ACC112 (cell line): ENCODE results near the gene MYO18A.
A peak's percentile ranks its signal among the peaks of the same experiment; 100 is the strongest.

Experiments used
- H2AFZ ChIP-seq: fragments of 200-600 bp; sonication (generic); one replicate; pipeline ENCODE4 v1.6.0; 2017; ENCODE audit warnings: antibody characterized with exemption, low read length; ENCODE audit not compliant: unreplicated experiment
- H3K27ac ChIP-seq: fragments of 200-600 bp; sonication (generic); 2 replicates; pipeline ENCODE4 v1.5.1; 2014; ENCODE audit warnings: low read depth, mild to moderate bottlenecking, antibody characterized with exemption, low read length, moderate library complexity
- H3K27me3 ChIP-seq: fragments of 200-600 bp; sonication (generic); 2 replicates; pipeline ENCODE4 v1.6.1; 2014; ENCODE audit warnings: mild to moderate bottlenecking, antibody characterized with exemption, low read length, moderate library complexity, mixed read lengths; ENCODE audit not compliant: insufficient read depth
- H3K36me3 ChIP-seq: fragments of 200-600 bp; sonication (generic); 2 replicates; pipeline ENCODE4 v1.6.1; 2016; ENCODE audit warnings: mild to moderate bottlenecking, antibody characterized with exemption, low read length, moderate library complexity, mixed read lengths; ENCODE audit not compliant: insufficient read depth
- H3K4me1 ChIP-seq: fragments of 200-600 bp; sonication (generic); one replicate; pipeline ENCODE4 v1.6.1; 2016; ENCODE audit warnings: low read length, mixed read lengths; ENCODE audit not compliant: insufficient read depth, unreplicated experiment, control insufficient read depth
- H3K4me3 ChIP-seq: fragments of 200-600 bp; sonication (generic); 2 replicates; pipeline ENCODE4 v1.5.1; 2014; ENCODE audit warnings: mild to moderate bottlenecking, low read depth, low read length
- H3K79me2 ChIP-seq: fragments of 200-600 bp; sonication (generic); one replicate; pipeline ENCODE4 v1.6.0; 2016; ENCODE audit warnings: low read length; ENCODE audit not compliant: control insufficient read depth, unreplicated experiment, insufficient read depth

The MYO18A gene

DNA sequence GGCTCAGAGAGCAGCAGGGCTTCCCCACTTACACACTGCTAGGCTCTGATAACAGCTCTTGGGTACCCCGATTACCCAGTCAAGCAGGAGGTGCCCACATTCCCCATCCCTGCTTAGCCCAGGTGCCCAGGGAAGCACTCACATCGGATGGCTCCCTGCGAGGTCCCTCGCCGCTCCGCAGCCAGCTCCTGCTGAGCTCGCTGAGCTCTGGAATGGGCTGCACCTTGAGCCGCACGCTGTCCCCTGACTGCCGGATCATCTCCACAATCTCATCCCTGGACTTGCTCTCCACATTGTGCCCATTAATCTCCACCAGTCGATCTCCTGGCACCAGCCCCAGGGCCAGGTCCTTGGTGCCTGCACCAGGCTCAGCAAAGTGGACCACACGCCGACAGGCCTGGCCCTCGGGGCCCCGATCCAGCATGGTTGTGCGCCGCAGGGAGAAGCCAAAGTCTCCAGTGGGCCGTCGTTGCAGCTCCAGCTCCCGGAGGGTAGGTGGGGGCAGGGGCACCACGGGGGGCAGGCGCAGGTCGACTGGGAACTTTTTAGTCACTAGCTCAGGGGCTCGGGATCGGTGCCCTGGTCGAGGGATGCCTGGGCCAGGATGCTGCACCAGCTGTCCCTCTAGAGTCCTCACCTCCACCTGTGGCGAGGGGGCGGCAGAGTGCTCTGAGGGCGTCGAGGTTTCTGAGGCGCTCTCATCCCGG is 14.2 kb downstream of the MYO18A start:
- Histone ChIP-seq H3K4me1 (peaks cover 5% of the 10 kb centered on the region), H2AFZ (no peak overlapping the region), H3K79me2 (no peaks in the 10 kb centered on the region), H3K4me3 (no peak overlapping the region), H3K27ac (no peak overlapping the region), H3K27me3 (no peaks in the 10 kb centered on the region), H3K36me3 (no peaks in the 10 kb centered on the region; the same call in 1 of the 2 replicates)

DNA sequence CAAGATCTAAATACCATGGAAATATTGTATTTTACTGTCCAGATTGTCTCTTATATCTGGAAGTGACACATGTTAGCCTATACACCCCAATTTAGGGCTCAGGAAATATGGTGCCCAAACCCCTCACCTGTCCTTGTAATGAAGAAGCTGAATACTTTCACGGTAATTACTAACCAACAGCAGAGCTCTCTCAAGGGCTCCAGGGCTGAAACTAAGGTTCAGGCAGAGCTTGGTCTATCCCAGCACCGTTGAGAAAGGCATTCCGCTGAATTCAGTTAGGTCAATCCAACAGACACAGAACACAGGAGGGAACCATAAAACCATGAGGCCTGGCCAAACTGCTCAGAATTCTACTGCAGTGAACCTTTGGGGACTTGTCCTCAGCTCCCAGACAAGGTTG is 14.9 kb downstream of the MYO18A start:
- no peak overlapping the region for H2AFZ ChIP-seq
- H3K4me1 ChIP-seq = peaks cover 7% of the 10 kb centered on the region
- no peak overlapping the region for H3K27ac ChIP-seq
- H3K27me3 ChIP-seq = no peaks in the 10 kb centered on the region
- no peaks in the 10 kb centered on the region; the same call in 1 of the 2 replicates for H3K36me3 ChIP-seq
- H3K79me2 ChIP-seq = no peaks in the 10 kb centered on the region
- H3K4me3 ChIP-seq = no peak overlapping the region

DNA sequence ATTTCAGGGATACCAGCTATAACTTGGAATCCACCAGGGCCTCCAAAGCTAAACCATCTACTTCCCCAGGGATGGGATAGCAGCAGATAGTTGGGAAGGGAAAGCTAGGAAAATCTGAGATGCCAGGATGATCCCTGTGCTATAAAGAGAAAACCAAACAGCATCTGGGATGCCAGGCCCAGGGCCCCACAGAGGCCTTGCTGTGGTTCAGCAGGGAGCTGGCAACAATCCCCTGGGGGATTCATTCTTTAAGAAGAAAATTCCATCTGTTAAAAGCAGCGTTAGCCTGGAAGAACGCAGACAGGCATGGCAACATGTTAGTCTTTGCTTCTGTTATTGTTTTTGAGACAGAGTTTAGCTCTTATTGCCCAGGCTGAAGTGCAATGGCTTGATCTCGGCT is 16.6 kb downstream of the MYO18A start:
- no peak overlapping the region for H3K4me3 ChIP-seq
- no peak overlapping the region for H3K27ac ChIP-seq
- H3K4me1 ChIP-seq = peaks cover 24% of the 10 kb centered on the region
- no peaks in the 10 kb centered on the region for H3K27me3 ChIP-seq
- no peaks in the 10 kb centered on the region; the same call in 1 of the 2 replicates for H3K36me3 ChIP-seq
- no peak overlapping the region for H2AFZ ChIP-seq
- peaks cover 1% of the 10 kb centered on the region for H3K79me2 ChIP-seq

DNA sequence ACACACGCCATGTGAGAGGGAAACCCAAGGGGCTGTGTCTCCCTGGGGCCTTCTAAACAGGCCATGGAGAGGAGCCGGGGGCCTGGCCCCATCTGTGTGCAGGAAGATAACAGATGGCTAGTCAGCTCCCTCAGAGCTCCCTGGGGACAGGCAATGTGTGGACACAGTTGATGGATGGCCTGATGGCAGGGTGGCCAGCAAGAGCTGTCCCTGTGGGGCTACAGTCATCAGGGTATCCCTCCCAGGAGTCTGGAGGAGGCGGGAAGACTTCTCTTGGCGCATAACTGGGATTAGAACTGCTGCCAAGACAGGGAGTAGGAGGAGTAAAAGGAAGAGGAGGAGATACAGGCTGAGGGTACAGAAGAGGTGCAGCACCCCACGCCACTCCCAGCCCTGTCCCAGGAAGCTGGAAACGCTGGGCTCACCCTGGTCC is 17.3 kb downstream of the MYO18A start:
- Histone ChIP-seq H3K27me3 (no peaks in the 10 kb centered on the region), H3K4me3 (no peak overlapping the region), H2AFZ (no peak overlapping the region), H3K4me1 (peaks cover 30% of the 10 kb centered on the region), H3K36me3 (no peaks in the 10 kb centered on the region; the same call in 1 of the 2 replicates), H3K27ac (no peak overlapping the region), H3K79me2 (peaks cover 3% of the 10 kb centered on the region)

DNA sequence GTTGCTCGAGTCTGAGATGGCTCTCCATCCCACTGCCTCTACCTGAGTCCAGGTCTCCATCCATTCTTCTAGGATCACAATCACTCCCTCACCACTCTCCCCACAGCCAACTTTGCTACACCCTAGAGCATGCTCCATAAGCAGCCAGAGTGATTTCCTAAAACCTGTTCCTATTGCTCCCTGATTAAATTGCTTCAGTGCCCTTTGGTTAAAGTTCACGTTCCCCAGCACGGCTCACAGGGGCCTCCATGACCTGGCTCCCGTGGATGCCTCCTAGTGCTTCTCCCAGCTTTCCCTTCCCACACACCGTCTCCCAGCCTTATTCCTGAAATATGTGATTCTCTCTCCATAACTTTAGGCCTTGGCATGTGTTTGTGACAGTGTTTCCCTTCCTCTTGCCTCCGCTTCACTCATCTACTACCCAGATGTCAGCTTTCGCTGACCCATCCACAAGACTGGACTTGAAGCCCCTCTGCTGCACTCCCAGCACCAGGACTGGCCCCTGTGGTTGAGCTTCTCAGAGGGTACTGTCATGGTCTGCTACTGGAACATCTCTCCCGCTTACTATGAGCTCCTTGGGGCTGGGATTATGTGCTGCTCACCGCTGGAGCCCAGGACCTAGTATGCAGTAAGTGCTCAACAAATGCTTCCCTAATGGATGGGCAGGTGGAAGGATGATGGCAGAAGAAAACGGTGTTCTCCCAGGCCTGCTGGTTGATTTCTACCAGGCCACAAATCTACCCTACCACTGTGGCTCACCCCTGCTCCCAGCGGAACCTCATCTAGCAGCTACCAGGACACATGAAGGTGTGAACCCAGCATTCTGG is 17.9 kb downstream of the MYO18A start:
- H3K36me3 ChIP-seq = no peaks in the 10 kb centered on the region; the same call in 1 of the 2 replicates
- no peak overlapping the region for H3K27ac ChIP-seq
- H2AFZ ChIP-seq = no peak overlapping the region
- H3K79me2 ChIP-seq = peaks cover 3% of the 10 kb centered on the region
- H3K4me3 ChIP-seq = no peak overlapping the region
- no peaks in the 10 kb centered on the region for H3K27me3 ChIP-seq
- peaks cover 36% of the 10 kb centered on the region for H3K4me1 ChIP-seq

DNA sequence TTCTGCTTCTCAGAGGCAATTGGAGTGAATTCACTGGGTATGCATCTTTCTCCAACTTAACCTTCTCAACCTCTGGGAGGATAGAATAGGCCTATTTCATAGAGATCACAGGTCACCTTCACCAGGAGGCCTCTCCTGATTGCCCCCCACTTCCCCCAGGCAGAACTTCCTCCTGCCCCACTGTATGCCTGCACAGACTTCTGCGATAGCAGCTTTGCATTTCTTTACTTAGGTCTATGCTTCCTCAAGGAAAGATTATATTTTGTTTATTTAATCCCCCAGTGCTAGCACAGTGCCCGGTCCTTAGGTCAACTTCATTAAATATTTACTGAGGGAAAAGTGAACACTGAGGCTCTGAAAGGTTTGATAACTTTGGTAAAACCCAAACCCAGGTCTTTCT is 19.9 kb downstream of the MYO18A start:
- H3K27me3 ChIP-seq = no peaks in the 10 kb centered on the region
- peaks cover 3% of the 10 kb centered on the region for H3K79me2 ChIP-seq
- H3K4me1 ChIP-seq = peaks cover 53% of the 10 kb centered on the region
- no peak overlapping the region for H3K27ac ChIP-seq
- no peak overlapping the region for H2AFZ ChIP-seq
- H3K36me3 ChIP-seq = no peaks in the 10 kb centered on the region
- no peak overlapping the region for H3K4me3 ChIP-seq

DNA sequence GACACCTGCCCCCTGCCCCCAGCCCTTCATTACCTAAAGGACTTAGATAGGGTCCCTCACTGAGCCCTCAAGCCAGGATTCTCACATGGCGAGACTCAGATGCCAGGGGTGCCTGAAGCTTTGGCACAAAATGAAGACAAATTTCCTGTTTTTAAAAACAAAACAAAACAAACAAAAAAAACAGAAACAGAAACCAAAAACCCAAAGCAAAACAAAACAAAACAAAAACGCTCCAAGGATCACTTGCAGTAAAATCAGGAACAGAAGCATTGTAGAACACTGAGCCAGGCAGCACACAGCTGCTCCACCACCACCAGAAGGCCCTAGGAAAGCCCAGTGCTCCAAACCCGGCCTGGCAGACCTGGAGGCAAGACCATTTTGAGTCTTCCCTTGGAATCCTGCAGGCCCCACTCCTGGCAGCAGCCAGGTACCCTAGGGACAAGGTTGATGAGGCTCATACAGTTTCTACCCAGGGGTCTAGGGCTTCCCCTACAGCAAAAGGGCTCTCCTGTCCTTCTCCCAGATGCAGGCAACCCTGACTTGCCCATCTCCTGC is 20.8 kb downstream of the MYO18A start:
- Histone ChIP-seq H3K4me1 (peaks cover 62% of the 10 kb centered on the region), H2AFZ (no peak overlapping the region), H3K36me3 (no peaks in the 10 kb centered on the region), H3K27me3 (no peaks in the 10 kb centered on the region), H3K4me3 (peak overlapping the region; percentile 27; the same call in 1 of the 2 replicates), H3K79me2 (peaks cover 3% of the 10 kb centered on the region), H3K27ac (no peak overlapping the region)

DNA sequence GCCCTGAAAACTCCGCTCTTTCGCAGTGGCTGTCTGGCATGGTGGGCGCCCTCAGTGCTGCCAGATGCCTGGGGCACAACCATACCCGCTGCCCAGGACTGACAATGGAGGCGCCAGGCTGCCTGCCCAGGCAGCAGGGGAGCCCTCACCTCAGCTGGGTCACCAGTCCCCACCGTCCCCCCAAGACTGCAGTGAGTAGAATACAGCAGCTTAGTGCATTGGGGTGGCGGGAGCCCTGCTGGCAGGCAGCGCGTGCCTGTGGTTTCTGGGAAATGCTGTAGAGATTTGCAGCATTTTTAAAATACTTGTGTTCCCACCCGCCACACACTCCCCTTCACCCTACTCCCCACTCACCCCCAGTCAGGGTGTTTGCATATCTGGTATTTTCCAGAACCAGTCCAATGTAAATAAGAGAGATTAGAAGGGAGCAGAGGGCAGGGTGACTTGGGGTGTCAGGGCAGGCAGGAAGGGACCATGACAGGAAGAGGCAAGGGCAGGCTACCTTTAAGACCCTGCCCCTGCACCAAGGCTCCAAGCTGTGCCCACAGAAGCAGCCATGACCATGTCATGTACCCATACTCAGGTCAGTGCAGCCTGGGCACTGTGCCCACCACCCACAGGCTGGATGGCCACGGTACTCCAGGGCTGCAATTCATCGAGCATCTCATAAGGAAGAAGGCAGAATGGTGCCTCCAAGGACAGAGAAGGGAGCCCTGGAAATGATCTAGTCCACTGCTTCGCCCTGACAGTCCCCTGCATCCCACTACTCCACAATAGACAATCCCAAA is 21.5 kb downstream of the MYO18A start:
- Histone ChIP-seq H3K4me3 (peak overlapping the region; percentile 27; the same call in 1 of the 2 replicates), H2AFZ (no peak overlapping the region), H3K36me3 (no peaks in the 10 kb centered on the region), H3K79me2 (peaks cover 3% of the 10 kb centered on the region), H3K27ac (no peak overlapping the region), H3K27me3 (no peaks in the 10 kb centered on the region), H3K4me1 (peaks cover 65% of the 10 kb centered on the region)

DNA sequence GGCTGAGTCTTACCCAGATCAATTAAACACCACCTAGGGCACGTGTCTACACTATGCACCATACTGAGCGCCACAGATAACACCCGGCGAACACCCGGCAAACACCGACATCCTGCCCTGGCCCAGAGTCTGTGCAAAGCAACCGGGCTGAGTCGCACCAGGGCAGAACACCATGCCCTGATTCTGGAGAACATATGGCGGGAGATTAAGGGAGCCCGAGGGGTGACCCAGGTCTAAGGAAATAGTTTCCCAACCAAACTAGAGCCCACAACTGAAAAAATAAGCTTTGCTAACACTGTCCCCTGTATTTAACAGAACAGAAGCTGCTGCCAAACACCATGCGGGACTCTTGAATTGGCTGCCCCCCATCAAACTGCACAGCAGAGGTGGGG is 22.1 kb downstream of the MYO18A start:
- Histone ChIP-seq H3K4me1 (peaks cover 64% of the 10 kb centered on the region), H3K79me2 (peaks cover 3% of the 10 kb centered on the region), H3K4me3 (peak overlapping the region; percentile 27; the same call in 1 of the 2 replicates), H3K27ac (no peak overlapping the region), H2AFZ (no peak overlapping the region), H3K36me3 (no peaks in the 10 kb centered on the region), H3K27me3 (no peaks in the 10 kb centered on the region)

DNA sequence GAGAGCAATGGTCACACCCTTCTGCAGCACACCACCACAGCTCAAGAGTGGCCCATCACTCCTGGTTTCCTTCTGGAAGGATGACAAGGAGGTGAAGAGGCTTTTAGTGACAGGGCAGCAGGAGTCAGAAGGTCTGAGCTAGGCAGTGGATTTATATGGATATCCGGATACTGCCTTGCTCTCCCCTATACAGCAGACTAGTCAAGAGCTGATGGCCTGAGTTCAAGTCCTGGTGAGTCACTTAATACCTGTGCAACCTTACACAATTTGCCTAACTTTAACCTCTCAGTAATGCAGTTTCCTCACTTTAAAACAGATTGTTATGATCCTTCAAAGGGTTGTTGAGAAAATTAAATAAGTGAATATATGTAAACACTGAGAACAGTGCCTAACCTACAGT is 22.9 kb downstream of the MYO18A start:
- Histone ChIP-seq H3K4me3 (no peak overlapping the region), H3K79me2 (peaks cover 3% of the 10 kb centered on the region), H2AFZ (no peak overlapping the region), H3K27ac (no peak overlapping the region), H3K27me3 (no peaks in the 10 kb centered on the region), H3K36me3 (no peaks in the 10 kb centered on the region), H3K4me1 (peaks cover 60% of the 10 kb centered on the region)
